BLaER1 treated with 17β-estradiol and CSF1 and Interleukin-3, amounts not matched to agents 10 nM and 100 nM (cell line): ENCODE data around the gene SLC13A1.

Experiments used
- H3K27ac ChIP-seq, 11 experiments: shearing (Covaris generic); formaldehyde crosslinking; 2 replicates each; pipeline ENCODE4 v1.8.1; 2022
- H3K27me3 ChIP-seq, 11 experiments: shearing (Covaris generic); formaldehyde crosslinking; 2 replicates each; pipeline ENCODE4 v1.8.1; 2022
- H3K36me3 ChIP-seq, 11 experiments: shearing (Covaris generic); formaldehyde crosslinking; 2 replicates each; pipeline ENCODE4 v1.8.1; 2022
- H3K4me1 ChIP-seq, 10 experiments: shearing (Covaris generic); formaldehyde crosslinking; 2 replicates each; pipeline ENCODE4 v1.8.1; 2022
- H3K4me2 ChIP-seq, 11 experiments: shearing (Covaris generic); formaldehyde crosslinking; 2 replicates each; pipeline ENCODE4 v1.8.1; 2022
- H3K4me3 ChIP-seq, 10 experiments: shearing (Covaris generic); formaldehyde crosslinking; 2 replicates each; pipeline ENCODE4 v1.8.1; 2022
- H3K9ac ChIP-seq, 11 experiments: shearing (Covaris generic); formaldehyde crosslinking; 2 replicates each; pipeline ENCODE4 v1.8.1; 2022
- H3K9me3 ChIP-seq, 11 experiments: shearing (Covaris generic); formaldehyde crosslinking; replicated peaks in 1 of 11; 2 replicates each; pipeline ENCODE4 v1.8.1; 2022
- H4K20me1 ChIP-seq, 11 experiments: shearing (Covaris generic); formaldehyde crosslinking; 2 replicates each; pipeline ENCODE4 v1.8.1; 2022
- Cebpa-rat ChIP-seq, 11 experiments: shearing (Covaris generic); IDR thresholded peaks; 2 replicates each; pipeline ENCODE4 v1.8.1; 2022

Gene SLC13A1

GRCh38 chr7:123070702-123071286 lies 129.0 kb downstream of the SLC13A1 start:
- Histone ChIP-seq H3K27ac (no peak overlapping the region), H3K4me1 (peaks cover 0 to 11% (median 0%) of the 10 kb centered on the region in 10 experiments; a peak in 4 of 20 replicates), H4K20me1 (no peaks in the 10 kb centered on the region), H3K9me3 (no peaks in the 10 kb centered on the region), H3K9ac (no peak overlapping the region), H3K4me3 (no peak overlapping the region), H3K27me3 (no peaks in the 10 kb centered on the region), H3K36me3 (no peaks in the 10 kb centered on the region), H3K4me2 (no peak overlapping the region)
- no peak for TF ChIP-seq Cebpa-rat (IDR thresholded peaks at IDR 0.05)

- Histone ChIP-seq H3K9me3 (no peaks in the 10 kb centered on the region), H3K4me2 (no peak overlapping the region), H3K36me3 (no peaks in the 10 kb centered on the region), H3K27me3 (no peaks in the 10 kb centered on the region), H3K4me1 (no peaks in the 10 kb centered on the region), H3K27ac (no peak overlapping the region), H3K4me3 (no peak overlapping the region), H3K9ac (no peak overlapping the region), H4K20me1 (no peaks in the 10 kb centered on the region)
- no peak for TF ChIP-seq Cebpa-rat (IDR thresholded peaks at IDR 0.05)
Observed at GRCh38 chr7:123067814-123068213, 132.0 kb downstream of the SLC13A1 start.
